ENCODE measurements around the gene GRK5. TPM values are rescaled to one million over a fixed set of nuclear protein-coding genes. Genes with fewer than 3 reads are reported as not detected.

The GRK5 gene
- total RNA-seq, 1 experiment from 2014 or later: 2.3 TPM

- TF ChIP-seq HMGA2 (CRISPR knock-in tag; IDR thresholded peaks at IDR 0.05) (no peak), CREB1 (CRISPR knock-in tag; IDR thresholded peaks at IDR 0.05) (no peak), ZBTB21 (CRISPR knock-in tag; IDR thresholded peaks at IDR 0.05; ENCODE audit: borderline replicate concordance) (no peak), SMAD4 (CRISPR knock-in tag; IDR thresholded peaks at IDR 0.05) (no peak), PREB (CRISPR knock-in tag; IDR thresholded peaks at IDR 0.05; ENCODE audit: borderline replicate concordance) (no peak), FOXP1 (CRISPR knock-in tag; IDR thresholded peaks at IDR 0.05; ENCODE audit: borderline replicate concordance) (no peak), NR1H2 (CRISPR knock-in tag; IDR thresholded peaks at IDR 0.05) (no peak)
- TF ChIP-seq, protein P1, sequence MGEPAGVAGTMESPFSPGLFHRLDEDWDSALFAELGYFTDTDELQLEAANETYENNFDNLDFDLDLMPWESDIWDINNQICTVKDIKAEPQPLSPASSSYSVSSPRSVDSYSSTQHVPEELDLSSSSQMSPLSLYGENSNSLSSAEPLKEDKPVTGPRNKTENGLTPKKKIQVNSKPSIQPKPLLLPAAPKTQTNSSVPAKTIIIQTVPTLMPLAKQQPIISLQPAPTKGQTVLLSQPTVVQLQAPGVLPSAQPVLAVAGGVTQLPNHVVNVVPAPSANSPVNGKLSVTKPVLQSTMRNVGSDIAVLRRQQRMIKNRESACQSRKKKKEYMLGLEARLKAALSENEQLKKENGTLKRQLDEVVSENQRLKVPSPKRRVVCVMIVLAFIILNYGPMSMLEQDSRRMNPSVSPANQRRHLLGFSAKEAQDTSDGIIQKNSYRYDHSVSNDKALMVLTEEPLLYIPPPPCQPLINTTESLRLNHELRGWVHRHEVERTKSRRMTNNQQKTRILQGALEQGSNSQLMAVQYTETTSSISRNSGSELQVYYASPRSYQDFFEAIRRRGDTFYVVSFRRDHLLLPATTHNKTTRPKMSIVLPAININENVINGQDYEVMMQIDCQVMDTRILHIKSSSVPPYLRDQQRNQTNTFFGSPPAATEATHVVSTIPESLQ (CRISPR knock-in tag; IDR thresholded peaks at IDR 0.05): no peak
- TF ChIP-seq, protein P2, sequence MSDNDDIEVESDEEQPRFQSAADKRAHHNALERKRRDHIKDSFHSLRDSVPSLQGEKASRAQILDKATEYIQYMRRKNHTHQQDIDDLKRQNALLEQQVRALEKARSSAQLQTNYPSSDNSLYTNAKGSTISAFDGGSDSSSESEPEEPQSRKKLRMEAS (CRISPR knock-in tag; IDR thresholded peaks at IDR 0.05): no peak
- TF ChIP-seq, protein P3, sequence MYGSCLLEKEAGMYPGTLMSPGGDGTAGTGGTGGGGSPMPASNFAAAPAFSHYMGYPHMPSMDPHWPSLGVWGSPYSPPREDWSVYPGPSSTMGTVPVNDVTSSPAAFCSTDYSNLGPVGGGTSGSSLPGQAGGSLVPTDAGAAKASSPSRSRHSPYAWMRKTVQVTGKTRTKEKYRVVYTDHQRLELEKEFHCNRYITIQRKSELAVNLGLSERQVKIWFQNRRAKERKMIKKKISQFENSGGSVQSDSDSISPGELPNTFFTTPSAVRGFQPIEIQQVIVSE (CRISPR knock-in tag; IDR thresholded peaks at IDR 0.05; ENCODE audit: borderline replicate concordance): no peak
- TF ChIP-seq, protein P4, sequence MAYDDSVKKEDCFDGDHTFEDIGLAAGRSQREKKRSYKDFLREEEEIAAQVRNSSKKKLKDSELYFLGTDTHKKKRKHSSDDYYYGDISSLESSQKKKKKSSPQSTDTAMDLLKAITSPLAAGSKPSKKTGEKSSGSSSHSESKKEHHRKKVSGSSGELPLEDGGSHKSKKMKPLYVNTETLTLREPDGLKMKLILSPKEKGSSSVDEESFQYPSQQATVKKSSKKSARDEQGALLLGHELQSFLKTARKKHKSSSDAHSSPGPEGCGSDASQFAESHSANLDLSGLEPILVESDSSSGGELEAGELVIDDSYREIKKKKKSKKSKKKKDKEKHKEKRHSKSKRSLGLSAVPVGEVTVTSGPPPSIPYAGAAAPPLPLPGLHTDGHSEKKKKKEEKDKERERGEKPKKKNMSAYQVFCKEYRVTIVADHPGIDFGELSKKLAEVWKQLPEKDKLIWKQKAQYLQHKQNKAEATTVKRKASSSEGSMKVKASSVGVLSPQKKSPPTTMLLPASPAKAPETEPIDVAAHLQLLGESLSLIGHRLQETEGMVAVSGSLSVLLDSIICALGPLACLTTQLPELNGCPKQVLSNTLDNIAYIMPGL (CRISPR knock-in tag; IDR thresholded peaks at IDR 0.05): no peak
These were observed 210.5 kb downstream of the GRK5 start (continued) for GRCh38 chr10:119417852-119418251.

GRCh38 chr10:119418362-119418761 lies 211.0 kb downstream of the GRK5 start:
- Mint-ChIP-seq H3K4me1 (peaks cover 21% of the 10 kb centered on the region), H3K4me3 (no peak overlapping the region), H3K36me3 (no peaks in the 10 kb centered on the region), H3K9me3 (no peaks in the 10 kb centered on the region), H3K27me3 (ENCODE audit: low read depth) (no peaks in the 10 kb centered on the region), H3K27ac (no peak overlapping the region)
- ChIA-PET CTCF (interaction anchor here (1.0 to 10.0 kb wide), 7 partner anchors 27 to 219 kb away, joined by 3 to 86 read pairs (median 7); partner anchors contain the start of gene GRK5), POLR2A (no interaction called here)
- TF ChIP-seq, protein P5, sequence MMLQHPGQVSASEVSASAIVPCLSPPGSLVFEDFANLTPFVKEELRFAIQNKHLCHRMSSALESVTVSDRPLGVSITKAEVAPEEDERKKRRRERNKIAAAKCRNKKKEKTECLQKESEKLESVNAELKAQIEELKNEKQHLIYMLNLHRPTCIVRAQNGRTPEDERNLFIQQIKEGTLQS (CRISPR knock-in tag; conservative IDR thresholded peaks at IDR 0.05): no peak
- ATAC-seq (no peak), DNase-seq (ENCODE audit: low spot score) (no peak)

DNA sequence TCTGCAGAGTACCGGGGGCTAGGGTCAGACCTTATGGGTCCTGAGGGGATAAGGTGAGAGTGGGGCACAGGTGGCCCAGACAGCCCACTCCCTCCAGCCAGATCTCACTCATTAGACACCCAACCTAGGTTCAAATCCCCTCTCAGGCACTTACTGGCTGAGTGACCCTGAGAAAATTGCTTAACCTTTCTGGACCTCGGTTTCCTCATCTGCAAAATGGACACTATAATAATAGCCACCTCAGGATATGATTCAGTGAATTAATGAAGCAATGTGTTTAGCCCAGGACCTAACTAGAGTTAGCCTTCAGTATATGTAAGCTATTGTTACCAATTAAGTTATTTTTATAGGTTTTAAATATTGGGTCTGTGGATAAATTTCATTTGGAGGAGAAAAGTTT lies 212.6 kb downstream of the GRK5 start:
- no peak for DNase-seq (ENCODE audit: low spot score)
- H3K4me1 Mint-ChIP-seq: peaks cover 19% of the 10 kb centered on the region
- no peak for ATAC-seq
- POLR2A ChIA-PET: no interaction called here
- H3K36me3 Mint-ChIP-seq: no peaks in the 10 kb centered on the region
- CTCF ChIA-PET: interaction anchor here (2.6 to 10.0 kb wide), 2 partner anchors 213 to 221 kb away, joined by 28 to 86 read pairs; partner anchors contain the start of gene GRK5
- H3K9me3 Mint-ChIP-seq: no peaks in the 10 kb centered on the region
- H3K4me3 Mint-ChIP-seq: no peak overlapping the region
- no peak for TF ChIP-seq USF2 (CRISPR knock-in tag; IDR thresholded peaks at IDR 0.05)
- TF ChIP-seq, protein P6, sequence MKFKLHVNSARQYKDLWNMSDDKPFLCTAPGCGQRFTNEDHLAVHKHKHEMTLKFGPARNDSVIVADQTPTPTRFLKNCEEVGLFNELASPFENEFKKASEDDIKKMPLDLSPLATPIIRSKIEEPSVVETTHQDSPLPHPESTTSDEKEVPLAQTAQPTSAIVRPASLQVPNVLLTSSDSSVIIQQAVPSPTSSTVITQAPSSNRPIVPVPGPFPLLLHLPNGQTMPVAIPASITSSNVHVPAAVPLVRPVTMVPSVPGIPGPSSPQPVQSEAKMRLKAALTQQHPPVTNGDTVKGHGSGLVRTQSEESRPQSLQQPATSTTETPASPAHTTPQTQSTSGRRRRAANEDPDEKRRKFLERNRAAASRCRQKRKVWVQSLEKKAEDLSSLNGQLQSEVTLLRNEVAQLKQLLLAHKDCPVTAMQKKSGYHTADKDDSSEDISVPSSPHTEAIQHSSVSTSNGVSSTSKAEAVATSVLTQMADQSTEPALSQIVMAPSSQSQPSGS (CRISPR knock-in tag; IDR thresholded peaks at IDR 0.05; ENCODE audit: borderline replicate concordance, low read depth): no peak
- no peak for TF ChIP-seq CTCF (IDR thresholded peaks at IDR 0.05)
- TF ChIP-seq ZNF219 (CRISPR knock-in tag; IDR thresholded peaks at IDR 0.05; ENCODE audit: borderline replicate concordance): no peak
- no peak for TF ChIP-seq ZNF263 (CRISPR knock-in tag; IDR thresholded peaks at IDR 0.05; ENCODE audit: low read depth)
- no peak for TF ChIP-seq GRHL2 (CRISPR knock-in tag; IDR thresholded peaks at IDR 0.05; ENCODE audit: insufficient replicate concordance, severe bottlenecking)
- no peak for TF ChIP-seq ZNF423 (CRISPR knock-in tag; IDR thresholded peaks at IDR 0.05)
- TF ChIP-seq, protein P7, sequence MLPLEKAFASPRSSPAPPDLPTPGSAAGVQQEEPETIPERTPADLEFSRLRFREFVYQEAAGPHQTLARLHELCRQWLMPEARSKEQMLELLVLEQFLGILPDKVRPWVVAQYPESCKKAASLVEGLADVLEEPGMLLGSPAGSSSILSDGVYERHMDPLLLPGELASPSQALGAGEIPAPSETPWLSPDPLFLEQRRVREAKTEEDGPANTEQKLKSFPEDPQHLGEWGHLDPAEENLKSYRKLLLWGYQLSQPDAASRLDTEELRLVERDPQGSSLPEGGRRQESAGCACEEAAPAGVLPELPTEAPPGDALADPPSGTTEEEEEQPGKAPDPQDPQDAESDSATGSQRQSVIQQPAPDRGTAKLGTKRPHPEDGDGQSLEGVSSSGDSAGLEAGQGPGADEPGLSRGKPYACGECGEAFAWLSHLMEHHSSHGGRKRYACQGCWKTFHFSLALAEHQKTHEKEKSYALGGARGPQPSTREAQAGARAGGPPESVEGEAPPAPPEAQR (CRISPR knock-in tag; IDR thresholded peaks at IDR 0.05): no peak
- TF ChIP-seq CBFB (CRISPR knock-in tag; IDR thresholded peaks at IDR 0.05; ENCODE audit: low read depth): no peak
- no peak overlapping the region for H3K27ac Mint-ChIP-seq
- H3K27me3 Mint-ChIP-seq (ENCODE audit: low read depth): no peaks in the 10 kb centered on the region
